Loucy (cell line): ENCODE results near the gene RAB31.

Experiments used
- H2AFZ ChIP-seq: fragments of 200-600 bp; sonication (generic); 2 replicates; pipeline ENCODE4 v1.6.0; 2016; ENCODE audit warnings: antibody characterized with exemption, mild to moderate bottlenecking, low read length, moderate library complexity
- H3F3A ChIP-seq: fragments of 200-600 bp; 2 replicates; pipeline ENCODE4 v1.6.0; 2016; ENCODE audit warnings: antibody characterized with exemption, low read depth, mild to moderate bottlenecking
- H3K27me3 ChIP-seq: fragments of 200-600 bp; sonication (generic); 2 replicates; pipeline ENCODE4 v1.6.1; 2014; ENCODE audit warnings: low read length, mild to moderate bottlenecking; ENCODE audit not compliant: insufficient read depth, poor library complexity, severe bottlenecking
- H3K36me3 ChIP-seq: fragments of 200-600 bp; sonication (generic); 2 replicates; pipeline ENCODE4 v1.6.1; 2016; ENCODE audit warnings: low read length; ENCODE audit not compliant: insufficient read depth
- H3K4me1 ChIP-seq: fragments of 200-600 bp; sonication (generic); 2 replicates; pipeline ENCODE4 v1.5.1; 2014; ENCODE audit warnings: low read length, mild to moderate bottlenecking; ENCODE audit not compliant: insufficient read depth, poor library complexity, severe bottlenecking
- H3K4me2 ChIP-seq: fragments of 200-600 bp; sonication (generic); 2 replicates; pipeline ENCODE4 v1.6.0; 2014; ENCODE audit warnings: antibody characterized with exemption, low read length, low read depth, mild to moderate bottlenecking; ENCODE audit not compliant: poor library complexity, severe bottlenecking
- H3K4me3 ChIP-seq: fragments of 200-600 bp; sonication (generic); 2 replicates; pipeline ENCODE4 v1.5.1; 2014; ENCODE audit warnings: low read length, mild to moderate bottlenecking, mixed read lengths; ENCODE audit not compliant: poor library complexity, severe bottlenecking
- H3K79me2 ChIP-seq: fragments of 200-600 bp; sonication (generic); 2 replicates; pipeline ENCODE4 v1.6.1; 2014; ENCODE audit warnings: low read length; ENCODE audit not compliant: insufficient read depth
- H3K9ac ChIP-seq: fragments of 200-600 bp; sonication (generic); 2 replicates; pipeline ENCODE4 v1.6.0; 2014; ENCODE audit warnings: mild to moderate bottlenecking, low read depth, low read length, moderate library complexity; ENCODE audit not compliant: poor library complexity, severe bottlenecking
- H3K9me2 ChIP-seq: fragments of 200-600 bp; sonication (generic); replicated peaks from 2 replicates; pipeline ENCODE4 v1.6.1; 2016; ENCODE audit warnings: low read depth, low read length, mixed read lengths
- H3K9me3 ChIP-seq: fragments of 200-600 bp; sonication (generic); 2 replicates; pipeline ENCODE4 v1.6.1; 2014; ENCODE audit warnings: mild to moderate bottlenecking, antibody characterized with exemption, low read length, low read depth; ENCODE audit not compliant: insufficient read depth
- H4K20me1 ChIP-seq: fragments of 200-600 bp; sonication (generic); 2 replicates; pipeline ENCODE4 v1.6.0; 2014; ENCODE audit warnings: antibody characterized with exemption, low read length, mild to moderate bottlenecking; ENCODE audit not compliant: insufficient read depth, poor library complexity, severe bottlenecking
- CTCF ChIP-seq: fragments of 200-600 bp; sonication (generic); conservative IDR thresholded peaks from 2 replicates; pipeline ENCODE4 v1.5.1; 2014; ENCODE audit warnings: mild to moderate bottlenecking, antibody characterized with exemption, low read length
- EZH2phosphoT487 ChIP-seq: fragments of 200-600 bp; IDR thresholded peaks from 2 replicates; pipeline ENCODE4 v1.6.1; 2018; ENCODE audit warnings: antibody characterized with exemption, mild to moderate bottlenecking, moderate library complexity, borderline replicate concordance

The RAB31 gene

GRCh38 chr18:9871244-9871746 lies 163.2 kb downstream of the RAB31 start:
- no peaks in the 10 kb centered on the region for H3K79me2 ChIP-seq
- no peaks in the 10 kb centered on the region for H3K36me3 ChIP-seq
- H3F3A ChIP-seq = peaks cover 3% of the 10 kb centered on the region; the same call in 1 of the 2 replicates
- peaks cover 32% of the 10 kb centered on the region for H3K4me1 ChIP-seq
- peak overlapping the region; percentile 84; the same call in 1 of the 2 replicates for H2AFZ ChIP-seq
- no peak overlapping the region for H3K9ac ChIP-seq
- TF ChIP-seq CTCF = no peak
- TF ChIP-seq EZH2phosphoT487 = no peak
- H3K4me3 ChIP-seq = no peak overlapping the region
- H3K4me2 ChIP-seq = peak overlapping the region; percentile 74
- no peaks in the 10 kb centered on the region for H3K27me3 ChIP-seq
- no peaks in the 10 kb centered on the region; the same call in 1 of the 2 replicates for H3K9me3 ChIP-seq
- no peaks in the 10 kb centered on the region for H3K9me2 ChIP-seq
- no peaks in the 10 kb centered on the region for H4K20me1 ChIP-seq

- Histone ChIP-seq H3F3A (peaks cover 3% of the 10 kb centered on the region; the same call in 1 of the 2 replicates), H3K9me2 (no peaks in the 10 kb centered on the region), H3K79me2 (no peaks in the 10 kb centered on the region), H3K27me3 (no peaks in the 10 kb centered on the region), H3K4me3 (no peak overlapping the region), H4K20me1 (no peaks in the 10 kb centered on the region), H3K4me2 (no peak overlapping the region), H3K9ac (no peak overlapping the region), H3K4me1 (peaks cover 32% of the 10 kb centered on the region), H2AFZ (no peak overlapping the region), H3K9me3 (no peaks in the 10 kb centered on the region), H3K36me3 (no peaks in the 10 kb centered on the region)
- TF ChIP-seq CTCF (no peak), EZH2phosphoT487 (no peak)
These were observed 164.7 kb downstream of the RAB31 start for GRCh38 chr18:9872823-9873222.

DNA sequence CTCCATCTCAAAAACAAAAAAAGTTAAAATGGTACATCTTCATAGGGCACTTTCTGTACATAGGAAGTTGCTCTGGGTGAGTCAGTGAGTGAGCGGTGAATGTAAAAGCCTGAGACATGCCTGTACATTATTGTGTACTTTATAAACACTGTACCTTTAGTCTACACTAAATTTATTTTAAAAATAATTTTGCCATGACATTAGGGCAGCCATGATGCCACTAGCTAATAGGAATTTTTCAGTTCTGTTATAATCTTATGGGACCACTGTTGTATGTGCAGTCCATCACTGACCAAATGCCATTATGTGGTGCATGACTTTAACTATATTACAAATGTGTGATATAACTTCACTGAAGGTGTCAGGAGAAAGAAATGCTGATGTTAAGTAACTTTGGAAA lies 166.6 kb downstream of the RAB31 start:
- TF ChIP-seq EZH2phosphoT487 = no peak
- H3F3A ChIP-seq = no peaks in the 10 kb centered on the region
- H3K9me3 ChIP-seq = no peaks in the 10 kb centered on the region
- H3K36me3 ChIP-seq = no peaks in the 10 kb centered on the region
- no peak overlapping the region for H3K9ac ChIP-seq
- H3K79me2 ChIP-seq = no peaks in the 10 kb centered on the region
- no peaks in the 10 kb centered on the region for H3K27me3 ChIP-seq
- no peak overlapping the region for H3K4me3 ChIP-seq
- H3K9me2 ChIP-seq = no peaks in the 10 kb centered on the region
- no peak overlapping the region for H3K4me2 ChIP-seq
- peaks cover 20% of the 10 kb centered on the region for H3K4me1 ChIP-seq
- no peak overlapping the region for H2AFZ ChIP-seq
- no peaks in the 10 kb centered on the region for H4K20me1 ChIP-seq
